Effector memory CD4-positive, alpha-beta T cell (primary cell): ENCODE results near the gene RAD21L1.

ENCODE experiments used
- DNase-seq, 3 donors: peaks; one replicate each; pipeline ENCODE4 v3.0.0-alpha.2; 2020
- H3K27ac ChIP-seq: 2 replicates; pipeline ENCODE4 v1.7.0; 2013; ENCODE audit warnings: mild to moderate bottlenecking, low read length, moderate library complexity; ENCODE audit not compliant: insufficient read depth, poor library complexity, severe bottlenecking
- H3K27me3 ChIP-seq: replicated peaks from 2 replicates; pipeline ENCODE4 v1.7.0; 2013; ENCODE audit warnings: mild to moderate bottlenecking, low read length; ENCODE audit not compliant: insufficient read depth, control insufficient read depth, poor library complexity, severe bottlenecking
- H3K36me3 ChIP-seq: 2 replicates; pipeline ENCODE4 v1.7.0; 2013; ENCODE audit warnings: mild to moderate bottlenecking, low read length, moderate library complexity; ENCODE audit not compliant: control insufficient read depth, insufficient read depth
- H3K4me1 ChIP-seq: 2 replicates; pipeline ENCODE4 v1.7.0; 2013; ENCODE audit warnings: low read length, mild to moderate bottlenecking; ENCODE audit not compliant: control insufficient read depth, insufficient read depth, poor library complexity, severe bottlenecking
- H3K4me3 ChIP-seq: 2 replicates; pipeline ENCODE4 v1.7.0; 2013; ENCODE audit warnings: low read length, low read depth, mild to moderate bottlenecking; ENCODE audit not compliant: insufficient read depth, poor library complexity, severe bottlenecking
- H3K9me3 ChIP-seq: 2 replicates; pipeline ENCODE4 v1.7.0; 2013; ENCODE audit warnings: mild to moderate bottlenecking, low read length, moderate library complexity; ENCODE audit not compliant: control insufficient read depth

RAD21L1 gene

GRCh38 chr20:1267809-1268374 is 42.0 kb downstream of the RAD21L1 start:
- no peaks in the 10 kb centered on the region for H3K27me3 ChIP-seq
- DNase-seq, result no peak
- H3K9me3 ChIP-seq, result no peaks in the 10 kb centered on the region
- peaks cover 16% of the 10 kb centered on the region for H3K4me1 ChIP-seq
- H3K27ac ChIP-seq, result no peak overlapping the region
- H3K4me3 ChIP-seq, result no peak overlapping the region
- H3K36me3 ChIP-seq, result peaks cover 4% of the 10 kb centered on the region

DNA sequence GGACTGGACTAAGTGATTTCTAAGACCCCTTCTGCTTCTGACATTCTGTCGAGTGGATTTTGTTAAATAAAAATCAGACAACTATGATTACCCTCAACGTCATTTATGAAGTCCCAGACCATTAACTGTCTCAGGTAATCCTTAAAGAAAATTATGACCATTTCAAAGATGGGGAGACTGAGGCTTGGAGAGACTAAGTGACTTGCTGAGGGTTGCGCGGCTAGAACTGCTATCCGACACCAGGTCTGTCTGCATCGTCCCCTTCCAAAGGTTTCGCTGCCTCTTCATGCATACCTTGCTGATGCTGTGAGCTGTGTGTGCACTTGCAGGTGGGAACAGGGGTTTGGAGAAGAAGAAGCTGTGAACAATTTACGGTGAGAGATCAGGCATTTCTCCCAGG is 43.4 kb downstream of the RAD21L1 start:
- H3K36me3 ChIP-seq, result peaks cover 4% of the 10 kb centered on the region
- DNase-seq, result no peak
- no peaks in the 10 kb centered on the region for H3K27me3 ChIP-seq
- H3K4me3 ChIP-seq, result no peak overlapping the region
- no peak overlapping the region for H3K27ac ChIP-seq
- H3K4me1 ChIP-seq, result peaks cover 16% of the 10 kb centered on the region
- no peaks in the 10 kb centered on the region for H3K9me3 ChIP-seq

- Histone ChIP-seq H3K4me1 (peaks cover 11% of the 10 kb centered on the region), H3K36me3 (peaks cover 4% of the 10 kb centered on the region), H3K9me3 (no peaks in the 10 kb centered on the region), H3K27me3 (no peaks in the 10 kb centered on the region), H3K27ac (no peak overlapping the region), H3K4me3 (no peak overlapping the region)
- no peak for DNase-seq
Measured at GRCh38 chr20:1269850-1270249, 44.0 kb downstream of the RAD21L1 start.

DNA sequence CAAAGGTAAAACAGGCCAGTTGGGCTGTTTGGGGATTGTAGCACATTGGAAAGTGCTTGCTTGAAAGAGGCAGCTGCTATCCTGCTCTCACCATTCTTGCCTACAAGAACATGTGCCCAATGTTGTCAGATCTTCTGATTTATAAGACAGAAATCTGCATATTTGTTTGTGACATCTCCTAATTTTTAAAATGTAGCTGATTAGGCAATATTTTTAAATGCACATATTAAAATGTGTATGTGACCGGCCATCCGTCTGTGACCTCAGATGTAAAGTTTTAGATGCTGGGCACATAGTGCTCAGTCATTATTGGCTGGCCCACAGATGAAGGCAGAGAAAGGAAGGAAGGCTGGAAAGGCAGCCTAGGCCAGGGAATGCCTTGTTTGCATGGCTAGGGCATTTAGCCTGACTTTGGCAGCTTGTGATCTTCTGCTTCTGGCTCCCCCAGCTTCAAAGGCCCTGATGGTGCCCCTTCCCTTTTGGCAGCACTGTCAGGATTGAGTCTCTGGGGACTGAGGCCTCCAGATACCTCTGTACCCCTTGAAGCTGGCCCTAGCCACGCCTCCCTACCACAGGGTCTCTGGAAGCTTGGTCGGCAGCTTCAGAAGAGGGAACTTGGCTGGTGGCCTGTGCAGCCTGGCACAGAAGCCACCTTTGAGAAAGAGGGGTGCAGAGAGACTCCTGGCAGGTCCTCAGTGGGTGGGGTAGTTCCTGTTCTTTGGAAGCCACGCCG is 46.7 kb downstream of the RAD21L1 start:
- H3K4me1 ChIP-seq, result no peaks in the 10 kb centered on the region
- H3K27ac ChIP-seq, result no peak overlapping the region
- H3K4me3 ChIP-seq, result no peak overlapping the region
- DNase-seq, result no peak
- peaks cover 4% of the 10 kb centered on the region for H3K36me3 ChIP-seq
- no peaks in the 10 kb centered on the region for H3K27me3 ChIP-seq
- H3K9me3 ChIP-seq, result no peaks in the 10 kb centered on the region

DNA sequence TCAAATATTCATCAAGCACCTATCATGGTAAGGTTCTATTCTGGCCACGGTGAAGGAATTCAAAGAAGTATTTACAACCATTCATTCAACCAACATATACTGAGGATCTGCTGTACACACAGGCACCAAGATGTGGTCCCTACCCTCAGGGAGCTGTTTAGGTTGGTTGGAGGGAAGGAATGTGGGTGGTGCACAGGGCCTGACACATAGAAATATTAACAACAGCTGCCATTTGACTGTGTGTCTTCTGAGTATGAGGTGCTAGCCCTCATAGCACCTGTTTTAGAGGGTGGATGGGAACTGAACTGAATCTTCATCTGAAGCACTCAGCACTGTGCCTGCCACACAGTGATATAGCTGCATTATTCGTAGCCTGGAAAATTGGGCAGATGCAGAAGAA is 47.5 kb downstream of the RAD21L1 start:
- no peak overlapping the region for H3K4me3 ChIP-seq
- DNase-seq, result no peak
- H3K9me3 ChIP-seq, result no peaks in the 10 kb centered on the region
- no peaks in the 10 kb centered on the region for H3K27me3 ChIP-seq
- H3K4me1 ChIP-seq, result no peaks in the 10 kb centered on the region
- no peak overlapping the region for H3K27ac ChIP-seq
- H3K36me3 ChIP-seq, result peaks cover 4% of the 10 kb centered on the region

- Histone ChIP-seq H3K4me3 (no peak overlapping the region), H3K27me3 (no peaks in the 10 kb centered on the region), H3K4me1 (no peaks in the 10 kb centered on the region), H3K36me3 (peaks cover 4% of the 10 kb centered on the region), H3K27ac (no peak overlapping the region), H3K9me3 (no peaks in the 10 kb centered on the region)
- DNase-seq, result no peak
Measured at GRCh38 chr20:1274485-1275311, 48.9 kb downstream of the RAD21L1 start.

- no peak for DNase-seq
- no peak overlapping the region for H3K27ac ChIP-seq
- no peaks in the 10 kb centered on the region for H3K9me3 ChIP-seq
- H3K4me3 ChIP-seq, result no peak overlapping the region
- no peaks in the 10 kb centered on the region for H3K4me1 ChIP-seq
- H3K36me3 ChIP-seq, result no peaks in the 10 kb centered on the region
- H3K27me3 ChIP-seq, result no peaks in the 10 kb centered on the region
Measured at GRCh38 chr20:1275919-1276318, 50.1 kb downstream of the RAD21L1 start.

- no peaks in the 10 kb centered on the region for H3K36me3 ChIP-seq
- DNase-seq, result no peak
- H3K27ac ChIP-seq, result no peak overlapping the region
- no peak overlapping the region for H3K4me3 ChIP-seq
- no peaks in the 10 kb centered on the region for H3K9me3 ChIP-seq
- no peaks in the 10 kb centered on the region for H3K27me3 ChIP-seq
- H3K4me1 ChIP-seq, result no peaks in the 10 kb centered on the region
Measured at GRCh38 chr20:1277529-1278322, 51.9 kb downstream of the RAD21L1 start.

DNA sequence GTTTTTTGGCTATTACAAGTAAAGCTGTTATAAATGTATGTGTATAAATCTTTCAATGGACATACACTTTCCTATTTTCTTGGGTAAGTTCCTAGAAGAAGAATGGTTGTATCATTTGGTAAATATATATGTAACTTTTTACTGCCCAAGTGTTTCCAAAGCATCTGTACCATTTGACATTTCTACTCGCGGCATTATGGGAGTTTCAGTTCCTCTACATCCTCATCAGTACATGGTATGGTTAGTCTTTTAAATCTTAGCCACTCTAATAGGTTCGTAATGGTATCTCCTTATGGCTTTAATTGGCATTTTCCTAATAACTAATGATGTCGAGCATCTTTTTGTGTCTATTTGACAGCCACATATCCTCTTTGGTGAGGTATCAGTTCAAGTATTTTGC is 53.1 kb downstream of the RAD21L1 start:
- no peak overlapping the region for H3K4me3 ChIP-seq
- no peaks in the 10 kb centered on the region for H3K4me1 ChIP-seq
- no peak for DNase-seq
- H3K36me3 ChIP-seq, result no peaks in the 10 kb centered on the region
- no peaks in the 10 kb centered on the region for H3K9me3 ChIP-seq
- H3K27ac ChIP-seq, result no peak overlapping the region
- H3K27me3 ChIP-seq, result no peaks in the 10 kb centered on the region
